SK-N-SH treated with all-trans-retinoic acid at 6 μM for 48 hours (cell line): ENCODE results near the gene NR2E1.

Experiments used
- BACH2 ChIP-seq: fragments of 250-450 bp; sonication (Bioruptor Pico); IDR thresholded peaks from 2 replicates; pipeline ENCODE4 v1.9.0; 2021; ENCODE audit warnings: mild to moderate bottlenecking, borderline replicate concordance
- ESRRG ChIP-seq: fragments of 250-450 bp; sonication (Bioruptor Pico); IDR thresholded peaks from 2 replicates; pipeline ENCODE4 v1.6.1; 2021; ENCODE audit warnings: mild to moderate bottlenecking
- OSR1 ChIP-seq: fragments of 250-450 bp; sonication (Bioruptor Pico); IDR thresholded peaks from 2 replicates; pipeline ENCODE4 v1.8.0; 2022; ENCODE audit warnings: moderate library complexity, mild to moderate bottlenecking, inconsistent platforms
- PPARA ChIP-seq: fragments of 250-450 bp; sonication (Bioruptor Pico); IDR thresholded peaks from 2 replicates; pipeline ENCODE4 v1.5.0; 2020; ENCODE audit warnings: mild to moderate bottlenecking, borderline replicate concordance
- SNAI2 ChIP-seq: fragments of 250-450 bp; sonication (Bioruptor Pico); IDR thresholded peaks from 2 replicates; pipeline ENCODE4 v1.5.0; 2020; ENCODE audit warnings: mild to moderate bottlenecking, moderate library complexity
- ZFP3 ChIP-seq: fragments of 250-450 bp; sonication (Bioruptor Pico); IDR thresholded peaks from 2 replicates; pipeline ENCODE4 v1.5.0; 2020; ENCODE audit warnings: mild to moderate bottlenecking, moderate library complexity
- ZFP30 ChIP-seq: fragments of 450-650 bp; formaldehyde crosslinking; IDR thresholded peaks from 2 replicates; pipeline ENCODE4 v1.5.0; 2022; ENCODE audit warnings: mild to moderate bottlenecking, moderate library complexity
- ZNF565 ChIP-seq: fragments of 450-650 bp; formaldehyde crosslinking; conservative IDR thresholded peaks from 2 replicates; pipeline ENCODE4 v1.5.0; 2020; ENCODE audit warnings: low read depth, mild to moderate bottlenecking, moderate library complexity
- ZNF70 ChIP-seq: fragments of 450-650 bp; formaldehyde crosslinking; IDR thresholded peaks from 2 replicates; pipeline ENCODE4 v1.5.0; 2020; ENCODE audit warnings: mild to moderate bottlenecking, moderate library complexity
- TF ChIP-seq, protein P1 (sequence below): fragments of 250-450 bp; sonication (Bioruptor Pico); IDR thresholded peaks from 2 replicates; pipeline ENCODE4 v1.8.0; 2020; ENCODE audit warnings: mild to moderate bottlenecking, moderate library complexity, borderline replicate concordance

GRCh38 chr6:108164815-108165706 lies 761 bp upstream of the NR2E1 start:
- TF ChIP-seq, protein P1, sequence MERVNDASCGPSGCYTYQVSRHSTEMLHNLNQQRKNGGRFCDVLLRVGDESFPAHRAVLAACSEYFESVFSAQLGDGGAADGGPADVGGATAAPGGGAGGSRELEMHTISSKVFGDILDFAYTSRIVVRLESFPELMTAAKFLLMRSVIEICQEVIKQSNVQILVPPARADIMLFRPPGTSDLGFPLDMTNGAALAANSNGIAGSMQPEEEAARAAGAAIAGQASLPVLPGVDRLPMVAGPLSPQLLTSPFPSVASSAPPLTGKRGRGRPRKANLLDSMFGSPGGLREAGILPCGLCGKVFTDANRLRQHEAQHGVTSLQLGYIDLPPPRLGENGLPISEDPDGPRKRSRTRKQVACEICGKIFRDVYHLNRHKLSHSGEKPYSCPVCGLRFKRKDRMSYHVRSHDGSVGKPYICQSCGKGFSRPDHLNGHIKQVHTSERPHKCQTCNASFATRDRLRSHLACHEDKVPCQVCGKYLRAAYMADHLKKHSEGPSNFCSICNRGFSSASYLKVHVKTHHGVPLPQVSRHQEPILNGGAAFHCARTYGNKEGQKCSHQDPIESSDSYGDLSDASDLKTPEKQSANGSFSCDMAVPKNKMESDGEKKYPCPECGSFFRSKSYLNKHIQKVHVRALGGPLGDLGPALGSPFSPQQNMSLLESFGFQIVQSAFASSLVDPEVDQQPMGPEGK (CRISPR knock-in tag): no peak
- TF ChIP-seq ZNF565 (CRISPR knock-in tag) (no peak), ESRRG (CRISPR knock-in tag) (no peak), ZFP3 (CRISPR knock-in tag) (no peak), PPARA (CRISPR knock-in tag) (no peak), ZNF70 (CRISPR knock-in tag) (no peak), OSR1 (CRISPR knock-in tag) (no peak), ZFP30 (no peak), BACH2 (CRISPR knock-in tag) (no peak), SNAI2 (no peak)
